IMR-90 (cell line): ENCODE measurements around the gene ITGA4. TPM values are rescaled to one million over a fixed set of nuclear protein-coding genes. Genes with fewer than 3 reads are reported as not detected.

Experiments
- polyA plus RNA-seq, 3 experiments: library from polyadenylated mRNA; depleted of rRNA; stranded (reverse); fragments of >200 nt; gene quantifications; 2 replicates each; pipeline ENCODE4 v1.2.3, GENCODE V29; 2012; ENCODE audit warnings: low replicate concordance in 1 of 3
- total RNA-seq: library from RNA; depleted of rRNA; stranded (reverse); fragments of >200 nt; gene quantifications from 2 replicates; pipeline ENCODE4 v1.2.3, GENCODE V29; 2012; rRNA removed

ITGA4 gene
- total and polyA plus RNA-seq, 2 of the 4 experiments (the other 2 are of a cell fraction): 6.9 to 13.6 TPM

Other genes starting within 250 kb of the ITGA4 start
- under 0.01 TPM in 1 of 2 replicates, not detected in the other for gene CERKL, start 199.7 kb downstream of the ITGA4 start, total RNA-seq
- not detected in 2 replicates for gene CERKL, start 199.7 kb downstream of the ITGA4 start, polyA plus RNA-seq (2012; rRNA removed)
- not detected in 2 replicates for gene NEUROD1, start 223.1 kb downstream of the ITGA4 start, total RNA-seq
- gene NEUROD1, start 223.1 kb downstream of the ITGA4 start, polyA plus RNA-seq (2012; rRNA removed): not detected in 2 replicates